Thyroid gland (tissue), 4 donors: Measurements from ENCODE around the gene ABHD12B.
"Not testable (repeated sequence)": the region's sequence is repeated elsewhere in the genome, so short reads cannot be mapped to it uniquely, and the experiment has no call there.

ENCODE experiments used
- CTCF ChIP-seq, 6 experiments: fragments of 200-600 bp in 3 of 6; fragments of 450-650 bp in 3 of 6; sonication (generic) in 3 of 6; IDR thresholded peaks; one replicate each; pipeline ENCODE4 v1.5.1; 2016 to 2019; ENCODE audit warnings: antibody characterized with exemption in 6 of 6, mild to moderate bottlenecking in 2 of 6, inconsistent platforms in 1 of 6, moderate library complexity in 1 of 6
- POLR2A ChIP-seq, 2 donors: fragments of 450-650 bp; IDR thresholded peaks; one replicate each; pipeline ENCODE4 v1.6.1; 2017; ENCODE audit warnings: antibody characterized with exemption in 2 of 2, mild to moderate bottlenecking in 2 of 2, moderate library complexity in 1 of 2

GRCh38 chr14:50897005-50897404 is 25.2 kb downstream of the ABHD12B start:
- TF ChIP-seq CTCF, POLR2A (IDR thresholded peaks at IDR 0.05): not testable (repeated sequence)
